ENCODE data around the gene ZBTB8A. TPM values are rescaled to one million over a fixed set of nuclear protein-coding genes. Genes with fewer than 3 reads are reported as not detected.
"Not testable (repeated sequence)": the region's sequence is repeated elsewhere in the genome, so short reads cannot be mapped to it uniquely, and the experiment has no call there.

ZBTB8A gene
- polyA plus RNA-seq, 2 donors = 1.1 to 1.9 TPM

- not testable (repeated sequence) for H3K27ac ChIP-seq (ENCODE audit: low read depth in 2 of 2, low read length in 1 of 2); H3K4me1 ChIP-seq (ENCODE audit: control insufficient read depth in 2 of 2, insufficient read depth in 2 of 2, low read length in 1 of 2); H3K27me3 ChIP-seq (ENCODE audit: control insufficient read depth in 1 of 2, insufficient read depth in 2 of 2, low read length in 2 of 2); H3K36me3 ChIP-seq (ENCODE audit: control insufficient read depth in 2 of 2, insufficient read depth in 2 of 2, low read length in 1 of 2); H3K9me3 ChIP-seq (ENCODE audit: control insufficient read depth in 2 of 2, insufficient read depth in 1 of 2, low read depth in 1 of 2, low read length in 1 of 2); H3K4me3 ChIP-seq (ENCODE audit: low read depth in 1 of 2, low read length in 2 of 2)
- 95 to 98% methylated on average over 5 of the region's 5 CpGs for WGBS, 2 donors
These were observed 17.8 kb downstream of the ZBTB8A start for GRCh38 chr1:32557035-32557434.

- WGBS, 2 donors = 82 to 98% methylated on average over 1 of the region's 1 CpG
- Histone ChIP-seq H3K4me3 (ENCODE audit: low read depth in 1 of 2, low read length in 2 of 2) (no peak overlapping the region), H3K4me1 (ENCODE audit: control insufficient read depth in 2 of 2, insufficient read depth in 2 of 2, low read length in 1 of 2) (no peaks in the 10 kb centered on the region), H3K36me3 (ENCODE audit: control insufficient read depth in 2 of 2, insufficient read depth in 2 of 2, low read length in 1 of 2) (no peaks in the 10 kb centered on the region), H3K27ac (ENCODE audit: low read depth in 2 of 2, low read length in 1 of 2) (no peak overlapping the region), H3K9me3 (ENCODE audit: control insufficient read depth in 2 of 2, insufficient read depth in 1 of 2, low read depth in 1 of 2, low read length in 1 of 2) (no peaks in the 10 kb centered on the region), H3K27me3 (ENCODE audit: control insufficient read depth in 1 of 2, insufficient read depth in 2 of 2, low read length in 2 of 2) (no peaks in the 10 kb centered on the region)
These were observed 18.6 kb downstream of the ZBTB8A start for GRCh38 chr1:32557812-32558211.

GRCh38 chr1:32568929-32569328 is 29.7 kb downstream of the ZBTB8A start:
- no peaks in the 10 kb centered on the region for H3K27me3 ChIP-seq (ENCODE audit: control insufficient read depth in 1 of 2, insufficient read depth in 2 of 2, low read length in 2 of 2)
- H3K4me3 ChIP-seq (ENCODE audit: low read depth in 1 of 2, low read length in 2 of 2) = no peak overlapping the region
- H3K4me1 ChIP-seq (ENCODE audit: control insufficient read depth in 2 of 2, insufficient read depth in 2 of 2, low read length in 1 of 2) = no peaks in the 10 kb centered on the region
- no peaks in the 10 kb centered on the region for H3K9me3 ChIP-seq (ENCODE audit: control insufficient read depth in 2 of 2, insufficient read depth in 1 of 2, low read depth in 1 of 2, low read length in 1 of 2)
- H3K27ac ChIP-seq (ENCODE audit: low read depth in 2 of 2, low read length in 1 of 2) = no peak overlapping the region
- H3K36me3 ChIP-seq (ENCODE audit: control insufficient read depth in 2 of 2, insufficient read depth in 2 of 2, low read length in 1 of 2) = no peaks in the 10 kb centered on the region
- 69 to 75% methylated on average over 2 of the region's 2 CpGs for WGBS, 2 donors

GRCh38 chr1:32580348-32581017 is 41.3 kb downstream of the ZBTB8A start:
- WGBS, 2 donors = 80 to 85% methylated on average over 10 of the region's 10 CpGs
- Histone ChIP-seq H3K9me3 (ENCODE audit: control insufficient read depth in 2 of 2, insufficient read depth in 1 of 2, low read depth in 1 of 2, low read length in 1 of 2) (no peaks in the 10 kb centered on the region), H3K4me3 (ENCODE audit: low read depth in 1 of 2, low read length in 2 of 2) (no peak overlapping the region), H3K27me3 (ENCODE audit: control insufficient read depth in 1 of 2, insufficient read depth in 2 of 2, low read length in 2 of 2) (no peaks in the 10 kb centered on the region), H3K4me1 (ENCODE audit: control insufficient read depth in 2 of 2, insufficient read depth in 2 of 2, low read length in 1 of 2) (no peaks in the 10 kb centered on the region), H3K27ac (ENCODE audit: low read depth in 2 of 2, low read length in 1 of 2) (no peak overlapping the region), H3K36me3 (ENCODE audit: control insufficient read depth in 2 of 2, insufficient read depth in 2 of 2, low read length in 1 of 2) (no peaks in the 10 kb centered on the region)

GRCh38 chr1:32592943-32593342 is 53.7 kb downstream of the ZBTB8A start:
- H3K4me1 ChIP-seq (ENCODE audit: control insufficient read depth in 2 of 2, insufficient read depth in 2 of 2, low read length in 1 of 2) = no peaks in the 10 kb centered on the region
- H3K36me3 ChIP-seq (ENCODE audit: control insufficient read depth in 2 of 2, insufficient read depth in 2 of 2, low read length in 1 of 2) = peaks cover 0 to 4% of the 10 kb centered on the region in 2 donors
- H3K4me3 ChIP-seq (ENCODE audit: low read depth in 1 of 2, low read length in 2 of 2) = no peak overlapping the region
- WGBS, 2 donors = 95% methylated on average over 9 of the region's 9 CpGs
- H3K27me3 ChIP-seq (ENCODE audit: control insufficient read depth in 1 of 2, insufficient read depth in 2 of 2, low read length in 2 of 2) = no peaks in the 10 kb centered on the region
- no peaks in the 10 kb centered on the region for H3K9me3 ChIP-seq (ENCODE audit: control insufficient read depth in 2 of 2, insufficient read depth in 1 of 2, low read depth in 1 of 2, low read length in 1 of 2)
- no peak overlapping the region for H3K27ac ChIP-seq (ENCODE audit: low read depth in 2 of 2, low read length in 1 of 2)

- Histone ChIP-seq H3K27ac (ENCODE audit: low read depth in 2 of 2, low read length in 1 of 2) (no peak overlapping the region), H3K27me3 (ENCODE audit: control insufficient read depth in 1 of 2, insufficient read depth in 2 of 2, low read length in 2 of 2) (no peaks in the 10 kb centered on the region), H3K36me3 (ENCODE audit: control insufficient read depth in 2 of 2, insufficient read depth in 2 of 2, low read length in 1 of 2) (no peaks in the 10 kb centered on the region), H3K4me3 (ENCODE audit: low read depth in 1 of 2, low read length in 2 of 2) (no peak overlapping the region), H3K4me1 (ENCODE audit: control insufficient read depth in 2 of 2, insufficient read depth in 2 of 2, low read length in 1 of 2) (no peaks in the 10 kb centered on the region), H3K9me3 (ENCODE audit: control insufficient read depth in 2 of 2, insufficient read depth in 1 of 2, low read depth in 1 of 2, low read length in 1 of 2) (no peaks in the 10 kb centered on the region)
- WGBS, 2 donors = 90 to 92% methylated on average over 2 of the region's 2 CpGs
These were observed 60.8 kb downstream of the ZBTB8A start for GRCh38 chr1:32600034-32600433.

GRCh38 chr1:32605711-32606424 is 66.6 kb downstream of the ZBTB8A start:
- Histone ChIP-seq H3K27me3 (ENCODE audit: control insufficient read depth in 1 of 2, insufficient read depth in 2 of 2, low read length in 2 of 2) (no peaks in the 10 kb centered on the region), H3K4me3 (ENCODE audit: low read depth in 1 of 2, low read length in 2 of 2) (no peak overlapping the region), H3K9me3 (ENCODE audit: control insufficient read depth in 2 of 2, insufficient read depth in 1 of 2, low read depth in 1 of 2, low read length in 1 of 2) (no peaks in the 10 kb centered on the region), H3K4me1 (ENCODE audit: control insufficient read depth in 2 of 2, insufficient read depth in 2 of 2, low read length in 1 of 2) (no peaks in the 10 kb centered on the region), H3K27ac (ENCODE audit: low read depth in 2 of 2, low read length in 1 of 2) (no peak overlapping the region), H3K36me3 (ENCODE audit: control insufficient read depth in 2 of 2, insufficient read depth in 2 of 2, low read length in 1 of 2) (no peaks in the 10 kb centered on the region)
- 93 to 94% methylated on average over 17 of the region's 17 CpGs for WGBS, 2 donors

GRCh38 chr1:32606565-32607371 is 67.5 kb downstream of the ZBTB8A start:
- H3K36me3 ChIP-seq (ENCODE audit: control insufficient read depth in 2 of 2, insufficient read depth in 2 of 2, low read length in 1 of 2) = no peaks in the 10 kb centered on the region
- H3K9me3 ChIP-seq (ENCODE audit: control insufficient read depth in 2 of 2, insufficient read depth in 1 of 2, low read depth in 1 of 2, low read length in 1 of 2) = no peaks in the 10 kb centered on the region
- no peak overlapping the region for H3K4me3 ChIP-seq (ENCODE audit: low read depth in 1 of 2, low read length in 2 of 2)
- H3K27ac ChIP-seq (ENCODE audit: low read depth in 2 of 2, low read length in 1 of 2) = no peak overlapping the region
- 89 to 92% methylated on average over 11 of the region's 11 CpGs for WGBS, 2 donors
- no peaks in the 10 kb centered on the region for H3K4me1 ChIP-seq (ENCODE audit: control insufficient read depth in 2 of 2, insufficient read depth in 2 of 2, low read length in 1 of 2)
- no peaks in the 10 kb centered on the region for H3K27me3 ChIP-seq (ENCODE audit: control insufficient read depth in 1 of 2, insufficient read depth in 2 of 2, low read length in 2 of 2)

- H3K27me3 ChIP-seq (ENCODE audit: control insufficient read depth in 1 of 2, insufficient read depth in 2 of 2, low read length in 2 of 2) = no peaks in the 10 kb centered on the region
- WGBS, 2 donors = 81 to 90% methylated on average over 4 of the region's 4 CpGs
These were observed 70.0 kb downstream of the ZBTB8A start for GRCh38 chr1:32609180-32609579.

More at GRCh38 chr1:32609180-32609579, 70.0 kb downstream of the ZBTB8A start:
- H3K27ac ChIP-seq (ENCODE audit: low read depth in 2 of 2, low read length in 1 of 2) = no peak overlapping the region
- no peaks in the 10 kb centered on the region for H3K4me1 ChIP-seq (ENCODE audit: control insufficient read depth in 2 of 2, insufficient read depth in 2 of 2, low read length in 1 of 2)
- no peak overlapping the region for H3K4me3 ChIP-seq (ENCODE audit: low read depth in 1 of 2, low read length in 2 of 2)
- H3K9me3 ChIP-seq (ENCODE audit: control insufficient read depth in 2 of 2, insufficient read depth in 1 of 2, low read depth in 1 of 2, low read length in 1 of 2) = no peaks in the 10 kb centered on the region
- H3K36me3 ChIP-seq (ENCODE audit: control insufficient read depth in 2 of 2, insufficient read depth in 2 of 2, low read length in 1 of 2) = no peaks in the 10 kb centered on the region

Data from esophagus (tissue), 2 donors.